Endodermal cell (in vitro differentiated cells): ENCODE results near the gene UPF1. TPM values are rescaled to one million over a fixed set of nuclear protein-coding genes. Genes with fewer than 3 reads are reported as not detected.

Source experiments
- DNase-seq: peaks from one replicate; pipeline ENCODE4 v3.0.0-alpha.2; 2017
- H3K27ac ChIP-seq: 2 replicates; pipeline ENCODE4 v1.5.1; 2013; ENCODE audit warnings: mild to moderate bottlenecking, low read depth, low read length, moderate library complexity
- H3K27me3 ChIP-seq: 2 replicates; pipeline ENCODE4 v1.6.1; 2013; ENCODE audit warnings: mild to moderate bottlenecking, low read length, moderate library complexity; ENCODE audit not compliant: insufficient read depth, control insufficient read depth, poor library complexity, severe bottlenecking
- H3K36me3 ChIP-seq: 2 replicates; pipeline ENCODE4 v1.7.0; 2013; ENCODE audit warnings: mild to moderate bottlenecking, low read length, moderate library complexity; ENCODE audit not compliant: control insufficient read depth, insufficient read depth
- H3K4me1 ChIP-seq: one replicate; pipeline ENCODE4 v1.7.0; 2013; ENCODE audit warnings: low read length; ENCODE audit not compliant: control insufficient read depth, insufficient read depth
- H3K4me3 ChIP-seq: 2 replicates; pipeline ENCODE4 v1.5.1; 2013; ENCODE audit warnings: mild to moderate bottlenecking, low read length, moderate library complexity
- H3K9ac ChIP-seq: 2 replicates; pipeline ENCODE4 v1.6.1; 2013; ENCODE audit warnings: mild to moderate bottlenecking, low read length, moderate library complexity; ENCODE audit not compliant: poor library complexity, severe bottlenecking; ENCODE audit errors: extremely low read depth
- H3K9me3 ChIP-seq: 2 replicates; pipeline ENCODE4 v1.6.1; 2013; ENCODE audit warnings: mild to moderate bottlenecking, low read length, moderate library complexity; ENCODE audit not compliant: control insufficient read depth
- H3K27ac Mint-ChIP-seq: 2 replicates; pipeline ENCODE4 v1.8.0; 2020; ENCODE audit warnings: mixed read lengths
- H3K27me3 Mint-ChIP-seq: 2 replicates; pipeline ENCODE4 v1.8.0; 2021; ENCODE audit warnings: mild to moderate bottlenecking, mixed read lengths; ENCODE audit not compliant: insufficient read depth
- H3K36me3 Mint-ChIP-seq: 2 replicates; pipeline ENCODE4 v1.8.0; 2020; ENCODE audit warnings: low read depth, mixed read lengths
- H3K4me1 Mint-ChIP-seq: 2 replicates; pipeline ENCODE4 v1.8.0; 2020; ENCODE audit warnings: mixed read lengths
- H3K4me3 Mint-ChIP-seq: 2 replicates; pipeline ENCODE4 v1.8.0; 2020; ENCODE audit warnings: mild to moderate bottlenecking, moderate library complexity, mixed read lengths
- H3K9me3 Mint-ChIP-seq: 2 replicates; pipeline ENCODE4 v1.8.0; 2020; ENCODE audit warnings: mild to moderate bottlenecking, mixed read lengths
- CTCF ChIP-seq: fragments of 200-600 bp; sonication (generic); conservative IDR thresholded peaks from 2 replicates; pipeline ENCODE4 v1.5.0; 2021; ENCODE audit warnings: antibody characterized with exemption, mild to moderate bottlenecking
- WGBS, 2 experiments: methylation state at CpG; one replicate each; pipeline versions ENCODE4 v1.1.5 to v1.1.7; 2013; ENCODE audit warnings: missing lambda C conversion rate in 2 of 2, mixed read lengths in 1 of 2; ENCODE audit not compliant: insufficient coverage in 1 of 2, insufficient read length in 1 of 2; 5-methylcytosine and 5-hydroxymethylcytosine counted together
- total RNA-seq, 2 donors: library from RNA; stranded (reverse); fragmentation: NEBNext Ultra II Directional in 1 of 2; extraction: Animal tissue kit (Norgen Biotek cat#: 25700) in 1 of 2; gene quantifications; 2 replicates in 1 of 2; 3 replicates in 1 of 2; pipeline ENCODE4 v1.2.1, GENCODE V29; 2021

The UPF1 gene
- total RNA-seq, 2 donors from 2014 or later: 82.1 to 87.3 TPM

GRCh38 chr19:18905513-18906236 is 73.9 kb downstream of the UPF1 start:
- WGBS, 2 experiments: 93 to 97% methylated on average over 14 to 26 of the region's 26 CpGs
- Mint-ChIP-seq H3K4me3 (no peak overlapping the region), H3K9me3 (no peaks in the 10 kb centered on the region), H3K27me3 (no peaks in the 10 kb centered on the region), H3K27ac (no peak overlapping the region), H3K4me1 (no peaks in the 10 kb centered on the region), H3K36me3 (peaks cover 30% of the 10 kb centered on the region)
- no peak overlapping the region for H3K4me3 ChIP-seq
- no peak for TF ChIP-seq CTCF
- H3K4me1 ChIP-seq: no peaks in the 10 kb centered on the region
- H3K9ac ChIP-seq: no peak overlapping the region
- peaks cover 32% of the 10 kb centered on the region for H3K36me3 ChIP-seq
- no peak overlapping the region for H3K27ac ChIP-seq
- no peaks in the 10 kb centered on the region for H3K27me3 ChIP-seq
- H3K9me3 ChIP-seq: no peaks in the 10 kb centered on the region
- DNase-seq: no peak

GRCh38 chr19:18906605-18907519 is 75.1 kb downstream of the UPF1 start:
- TF ChIP-seq CTCF: no peak
- Mint-ChIP-seq H3K27me3 (no peaks in the 10 kb centered on the region), H3K9me3 (no peaks in the 10 kb centered on the region), H3K4me3 (no peak overlapping the region), H3K27ac (no peak overlapping the region), H3K36me3 (peaks cover 24% of the 10 kb centered on the region), H3K4me1 (no peaks in the 10 kb centered on the region)
- no peak for DNase-seq
- Histone ChIP-seq H3K9me3 (no peaks in the 10 kb centered on the region), H3K36me3 (peaks cover 38% of the 10 kb centered on the region), H3K4me3 (no peak overlapping the region), H3K27ac (no peak overlapping the region), H3K4me1 (no peaks in the 10 kb centered on the region), H3K9ac (no peak overlapping the region), H3K27me3 (no peaks in the 10 kb centered on the region)
- 95 to 96% methylated on average over 24 to 36 of the region's 36 CpGs for WGBS, 2 experiments

- no peak overlapping the region for H3K27ac Mint-ChIP-seq
- no peaks in the 10 kb centered on the region for H3K4me1 Mint-ChIP-seq
- no peak for TF ChIP-seq CTCF
- DNase-seq: no peak
- WGBS, 2 experiments: 93 to 96% methylated on average over 7 to 17 of the region's 17 CpGs
- H3K4me3 ChIP-seq: no peak overlapping the region
- H3K9ac ChIP-seq: no peak overlapping the region
- H3K36me3 ChIP-seq: peaks cover 48% of the 10 kb centered on the region
- H3K4me1 ChIP-seq: no peaks in the 10 kb centered on the region
- H3K9me3 ChIP-seq: no peaks in the 10 kb centered on the region
- peaks cover 25% of the 10 kb centered on the region for H3K36me3 Mint-ChIP-seq
- no peak overlapping the region for H3K4me3 Mint-ChIP-seq
- peaks cover 2% of the 10 kb centered on the region for H3K9me3 Mint-ChIP-seq
- H3K27ac ChIP-seq: no peak overlapping the region
- H3K27me3 Mint-ChIP-seq: no peaks in the 10 kb centered on the region
- H3K27me3 ChIP-seq: no peaks in the 10 kb centered on the region
These were observed 77.3 kb downstream of the UPF1 start for GRCh38 chr19:18908917-18909619.
